ENCODE measurements around the gene CACNG1. TPM values are rescaled to one million over a fixed set of nuclear protein-coding genes. Genes with fewer than 3 reads are reported as not detected.

The CACNG1 gene
- 0.44 TPM in 1 of 2 replicates, not detected in the other for total RNA-seq (2012; rRNA removed)

DNA sequence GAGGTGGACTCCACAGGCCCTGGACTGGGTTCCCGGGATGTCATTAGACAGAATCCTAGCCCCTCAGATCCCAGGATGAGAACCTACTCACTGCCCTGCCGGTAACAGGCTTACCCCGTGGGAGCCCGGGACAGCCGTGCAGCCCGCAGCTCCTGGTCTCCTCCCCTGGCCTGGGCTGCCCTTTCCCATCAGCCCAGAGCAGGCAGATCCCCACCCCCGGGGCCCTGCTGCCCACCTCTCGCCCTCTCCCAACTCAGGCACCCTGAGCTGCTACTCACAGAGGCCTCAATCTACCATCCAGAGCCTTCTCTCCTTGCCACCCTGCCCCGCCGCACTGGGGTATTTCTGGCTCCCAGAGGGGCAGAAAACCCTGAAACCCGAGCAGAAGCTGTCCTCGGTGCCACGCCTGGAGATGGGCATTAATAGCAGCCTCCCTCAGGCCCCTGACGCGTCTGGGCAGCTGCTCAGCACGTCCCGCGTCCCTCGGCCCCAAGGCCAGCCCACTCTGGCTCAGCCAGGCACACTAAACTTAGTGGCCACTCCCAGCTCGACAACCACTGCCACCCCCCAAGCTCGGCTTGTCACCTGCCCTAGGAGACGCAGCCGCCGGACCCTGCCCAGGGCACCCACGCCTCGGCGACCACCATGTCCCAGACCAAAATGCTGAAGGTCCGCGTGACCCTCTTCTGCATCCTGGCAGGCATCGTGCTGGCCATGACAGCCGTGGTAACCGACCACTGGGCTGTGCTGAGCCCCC is at the start of gene CACNG1:
TSS of gene CACNG1 (plus strand) at position 539 of the 757 bp plus-strand sequence. CDS start at position 646, 107 bp downstream.
- Histone ChIP-seq H3K9ac (ENCODE audit: low read depth, low read length) (no peak within 1 kb of the TSS), H3K36me3 (ENCODE audit: insufficient read depth, low read length) (no peaks in the 10 kb centered on the region), H3K27me3 (ENCODE audit: control insufficient read depth, insufficient read depth, low read length) (peaks cover 63% of the 10 kb centered on the region)

GRCh38 chr17:66994930-66995535 is 49.3 kb upstream of the CACNG1 start:
- Histone ChIP-seq H3K36me3 (ENCODE audit: insufficient read depth, low read length) (no peaks in the 10 kb centered on the region), H3K4me1 (ENCODE audit: control insufficient read depth, insufficient read depth, low read length) (no peaks in the 10 kb centered on the region), H3K9me3 (replicated peaks; ENCODE audit: low read length) (no peaks in the 10 kb centered on the region), H3K9ac (ENCODE audit: low read depth, low read length) (no peak overlapping the region), H3K4me3 (ENCODE audit: low read length) (no peak overlapping the region), H3K27me3 (ENCODE audit: control insufficient read depth, insufficient read depth, low read length) (peaks cover 51% of the 10 kb centered on the region), H3K4me2 (ENCODE audit: low read length) (no peak overlapping the region)

More for the DNA sequence above, at the start of gene CACNG1:
- Histone ChIP-seq H3K9me3 (replicated peaks; ENCODE audit: low read length) (peaks cover 5% of the 10 kb centered on the region), H3K4me3 (ENCODE audit: low read length) (no peak within 1 kb of the TSS), H3K4me2 (ENCODE audit: low read length) (no peak within 1 kb of the TSS), H3K4me1 (ENCODE audit: control insufficient read depth, insufficient read depth, low read length) (no peaks in the 10 kb centered on the region)

DNA sequence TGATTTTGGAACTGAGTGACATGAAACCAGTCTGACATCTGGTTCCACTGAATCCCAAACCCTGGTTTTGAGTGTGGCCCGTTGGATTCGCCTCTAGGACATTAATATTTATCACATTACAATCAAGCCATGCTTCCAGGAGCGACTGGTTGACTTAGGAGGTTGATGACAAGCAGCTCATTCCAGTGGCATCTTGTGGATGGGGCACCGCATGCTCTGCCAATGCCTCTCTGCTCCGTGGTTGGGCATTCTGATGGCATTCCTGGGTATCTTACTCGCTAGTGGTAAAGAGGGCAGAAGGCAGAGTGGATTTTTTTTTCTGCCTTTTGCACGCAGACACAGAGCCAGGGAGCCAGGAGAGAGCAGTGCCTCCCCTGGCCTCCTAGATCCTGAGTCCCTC is 48.4 kb upstream of the CACNG1 start:
- no peaks in the 10 kb centered on the region for H3K36me3 ChIP-seq (ENCODE audit: insufficient read depth, low read length)
- H3K4me1 ChIP-seq (ENCODE audit: control insufficient read depth, insufficient read depth, low read length), result no peaks in the 10 kb centered on the region

DNA sequence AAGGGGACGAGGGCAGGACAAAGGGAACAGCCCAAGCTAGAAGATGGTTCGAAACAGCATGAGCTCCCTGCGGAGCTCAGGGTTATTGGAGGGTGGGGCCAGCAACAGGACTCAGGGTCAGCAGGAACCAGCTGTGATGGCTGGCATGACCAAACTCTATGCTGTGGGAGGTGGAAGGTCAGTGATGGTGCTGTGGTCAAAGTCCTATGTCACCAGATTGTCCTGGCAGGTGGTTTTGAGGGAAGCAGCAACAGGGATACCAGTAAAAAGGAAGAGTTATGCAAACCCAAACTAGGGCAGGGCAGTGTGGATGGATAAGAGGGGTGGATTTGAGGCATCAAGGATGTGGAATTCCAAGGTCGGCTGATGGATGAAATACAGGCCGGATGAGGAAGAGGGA is 47.4 kb upstream of the CACNG1 start:
- Histone ChIP-seq H3K9me3 (replicated peaks; ENCODE audit: low read length) (no peaks in the 10 kb centered on the region), H3K4me3 (ENCODE audit: low read length) (no peak overlapping the region), H3K4me1 (ENCODE audit: control insufficient read depth, insufficient read depth, low read length) (no peaks in the 10 kb centered on the region), H3K27me3 (ENCODE audit: control insufficient read depth, insufficient read depth, low read length) (peaks cover 44% of the 10 kb centered on the region), H3K9ac (ENCODE audit: low read depth, low read length) (no peak overlapping the region), H3K4me2 (ENCODE audit: low read length) (no peak overlapping the region), H3K36me3 (ENCODE audit: insufficient read depth, low read length) (no peaks in the 10 kb centered on the region)

More for the DNA sequence above, 48.4 kb upstream of the CACNG1 start:
- H3K27me3 ChIP-seq (ENCODE audit: control insufficient read depth, insufficient read depth, low read length), result peaks cover 54% of the 10 kb centered on the region
- H3K9me3 ChIP-seq (replicated peaks; ENCODE audit: low read length), result no peaks in the 10 kb centered on the region
- no peak overlapping the region for H3K4me2 ChIP-seq (ENCODE audit: low read length)
- no peak overlapping the region for H3K4me3 ChIP-seq (ENCODE audit: low read length)
- no peak overlapping the region for H3K9ac ChIP-seq (ENCODE audit: low read depth, low read length)

- Histone ChIP-seq H3K27me3 (ENCODE audit: control insufficient read depth, insufficient read depth, low read length) (peaks cover 65% of the 10 kb centered on the region), H3K9me3 (replicated peaks; ENCODE audit: low read length) (no peaks in the 10 kb centered on the region), H3K4me3 (ENCODE audit: low read length) (no peak overlapping the region), H3K4me1 (ENCODE audit: control insufficient read depth, insufficient read depth, low read length) (no peaks in the 10 kb centered on the region), H3K4me2 (ENCODE audit: low read length) (no peak overlapping the region), H3K36me3 (ENCODE audit: insufficient read depth, low read length) (no peaks in the 10 kb centered on the region), H3K9ac (ENCODE audit: low read depth, low read length) (no peak overlapping the region)
These were observed 41.1 kb upstream of the CACNG1 start for GRCh38 chr17:67003231-67003630.

DNA sequence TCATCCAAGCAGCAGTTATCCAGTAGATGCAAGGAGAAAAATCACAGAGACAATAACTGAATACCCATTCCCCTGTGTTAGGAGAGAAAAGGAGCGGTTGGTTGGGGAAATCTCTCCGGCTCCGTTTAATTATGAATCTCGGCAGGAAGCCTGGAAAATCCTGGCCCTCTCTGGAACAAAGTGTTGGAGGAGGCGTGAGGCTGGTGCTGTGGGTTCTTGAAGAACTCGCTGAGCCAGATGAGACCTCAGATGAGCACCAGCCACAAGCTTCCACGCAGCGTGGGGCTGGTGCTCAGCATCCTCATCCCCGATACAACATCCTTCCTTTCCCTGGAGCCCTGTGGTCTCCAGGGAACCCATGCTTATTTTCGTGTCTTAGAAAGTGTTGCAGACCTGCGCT is 40.2 kb upstream of the CACNG1 start:
- Histone ChIP-seq H3K4me2 (ENCODE audit: low read length) (no peak overlapping the region), H3K4me3 (ENCODE audit: low read length) (no peak overlapping the region), H3K27me3 (ENCODE audit: control insufficient read depth, insufficient read depth, low read length) (peaks cover 62% of the 10 kb centered on the region), H3K9ac (ENCODE audit: low read depth, low read length) (no peak overlapping the region), H3K4me1 (ENCODE audit: control insufficient read depth, insufficient read depth, low read length) (no peaks in the 10 kb centered on the region), H3K9me3 (replicated peaks; ENCODE audit: low read length) (no peaks in the 10 kb centered on the region), H3K36me3 (ENCODE audit: insufficient read depth, low read length) (no peaks in the 10 kb centered on the region)

DNA sequence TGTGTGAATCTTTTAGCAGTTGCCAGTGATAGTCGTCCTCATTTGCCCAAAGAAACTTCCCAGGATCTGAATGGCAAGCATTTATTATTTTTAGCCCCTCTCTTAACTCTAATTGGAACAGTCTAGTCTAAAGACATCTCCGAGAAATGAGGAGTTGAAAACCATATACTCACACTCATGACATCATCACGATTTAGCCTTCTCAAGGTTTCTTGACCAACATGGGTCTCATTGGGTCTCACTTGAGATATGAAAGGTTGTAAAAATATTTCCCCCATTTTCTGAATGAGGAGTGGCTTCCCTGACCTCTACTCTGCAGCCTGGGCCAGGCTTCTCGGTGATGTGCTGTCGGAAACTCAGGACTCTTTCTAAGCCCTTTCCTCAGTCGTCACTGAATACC is 37.1 kb upstream of the CACNG1 start:
- Histone ChIP-seq H3K4me2 (ENCODE audit: low read length) (no peak overlapping the region), H3K9ac (ENCODE audit: low read depth, low read length) (no peak overlapping the region), H3K4me1 (ENCODE audit: control insufficient read depth, insufficient read depth, low read length) (no peaks in the 10 kb centered on the region), H3K36me3 (ENCODE audit: insufficient read depth, low read length) (no peaks in the 10 kb centered on the region), H3K27me3 (ENCODE audit: control insufficient read depth, insufficient read depth, low read length) (peaks cover 71% of the 10 kb centered on the region), H3K4me3 (ENCODE audit: low read length) (no peak overlapping the region), H3K9me3 (replicated peaks; ENCODE audit: low read length) (no peaks in the 10 kb centered on the region)

- no peaks in the 10 kb centered on the region for H3K4me1 ChIP-seq (ENCODE audit: control insufficient read depth, insufficient read depth, low read length)
- no peak overlapping the region for H3K4me2 ChIP-seq (ENCODE audit: low read length)
- no peaks in the 10 kb centered on the region for H3K9me3 ChIP-seq (replicated peaks; ENCODE audit: low read length)
- H3K27me3 ChIP-seq (ENCODE audit: control insufficient read depth, insufficient read depth, low read length), result peaks cover 65% of the 10 kb centered on the region
- H3K4me3 ChIP-seq (ENCODE audit: low read length), result no peak overlapping the region
- no peaks in the 10 kb centered on the region for H3K36me3 ChIP-seq (ENCODE audit: insufficient read depth, low read length)
- H3K9ac ChIP-seq (ENCODE audit: low read depth, low read length), result no peak overlapping the region
These were observed 36.3 kb upstream of the CACNG1 start for GRCh38 chr17:67008101-67008500.

GRCh38 chr17:67011527-67012175 is 32.7 kb upstream of the CACNG1 start:
- Histone ChIP-seq H3K27me3 (ENCODE audit: control insufficient read depth, insufficient read depth, low read length) (peaks cover 62% of the 10 kb centered on the region), H3K36me3 (ENCODE audit: insufficient read depth, low read length) (no peaks in the 10 kb centered on the region), H3K4me3 (ENCODE audit: low read length) (no peak overlapping the region), H3K9ac (ENCODE audit: low read depth, low read length) (no peak overlapping the region), H3K4me2 (ENCODE audit: low read length) (no peak overlapping the region), H3K9me3 (replicated peaks; ENCODE audit: low read length) (no peaks in the 10 kb centered on the region), H3K4me1 (ENCODE audit: control insufficient read depth, insufficient read depth, low read length) (no peaks in the 10 kb centered on the region)

- no peak overlapping the region for H3K4me2 ChIP-seq (ENCODE audit: low read length)
- no peaks in the 10 kb centered on the region for H3K36me3 ChIP-seq (ENCODE audit: insufficient read depth, low read length)
- peaks cover 65% of the 10 kb centered on the region for H3K27me3 ChIP-seq (ENCODE audit: control insufficient read depth, insufficient read depth, low read length)
- no peaks in the 10 kb centered on the region for H3K9me3 ChIP-seq (replicated peaks; ENCODE audit: low read length)
- H3K9ac ChIP-seq (ENCODE audit: low read depth, low read length), result no peak overlapping the region
- no peak overlapping the region for H3K4me3 ChIP-seq (ENCODE audit: low read length)
- no peaks in the 10 kb centered on the region for H3K4me1 ChIP-seq (ENCODE audit: control insufficient read depth, insufficient read depth, low read length)
These were observed 30.5 kb upstream of the CACNG1 start for GRCh38 chr17:67013891-67014290.

DNA sequence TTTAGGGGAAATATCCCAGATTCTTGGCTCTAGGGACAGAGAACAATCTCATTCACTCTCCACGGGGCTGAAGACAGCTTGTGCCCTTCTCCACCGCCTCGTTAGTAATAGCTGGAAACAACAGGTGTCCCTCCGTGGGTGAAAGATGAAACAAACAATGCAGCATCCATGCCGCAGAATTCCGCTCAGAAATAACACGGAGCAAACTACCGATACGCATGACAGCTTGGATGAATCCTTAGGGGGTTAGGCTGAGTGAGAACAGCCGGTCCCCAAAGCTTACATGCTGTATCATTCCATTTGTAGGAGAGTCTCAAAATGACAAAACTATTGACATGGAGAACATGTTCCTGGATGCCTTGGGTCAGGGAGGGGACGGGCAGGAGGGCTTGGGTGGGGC is 29.4 kb upstream of the CACNG1 start:
- H3K36me3 ChIP-seq (ENCODE audit: insufficient read depth, low read length), result no peaks in the 10 kb centered on the region

More for the DNA sequence above, 29.4 kb upstream of the CACNG1 start:
- H3K27me3 ChIP-seq (ENCODE audit: control insufficient read depth, insufficient read depth, low read length), result peaks cover 58% of the 10 kb centered on the region
- no peak overlapping the region for H3K4me3 ChIP-seq (ENCODE audit: low read length)
- H3K4me1 ChIP-seq (ENCODE audit: control insufficient read depth, insufficient read depth, low read length), result no peaks in the 10 kb centered on the region
- H3K9ac ChIP-seq (ENCODE audit: low read depth, low read length), result no peak overlapping the region
- no peak overlapping the region for H3K4me2 ChIP-seq (ENCODE audit: low read length)
- H3K9me3 ChIP-seq (replicated peaks; ENCODE audit: low read length), result no peaks in the 10 kb centered on the region
